OCI-LY3 (cell line): ENCODE data around the gene THOP1.

Source experiments
- H2AFZ ChIP-seq: fragments of 200-600, 300-600 bp; shearing (Covaris generic); 2 replicates; pipeline ENCODE4 v1.6.0; 2014; ENCODE audit warnings: antibody characterized with exemption, low read depth, low read length
- H3K27ac ChIP-seq: fragments of 200-600, 300-600 bp; sonication (generic); 2 replicates; pipeline ENCODE4 v1.5.1; 2014; ENCODE audit warnings: mild to moderate bottlenecking, low read length, moderate library complexity, mixed read lengths
- H3K27me3 ChIP-seq: fragments of 200-600, 300-600 bp; sonication (generic); 2 replicates; pipeline ENCODE4 v1.6.1; 2014; ENCODE audit warnings: low read depth, low read length, mixed read lengths
- H3K36me3 ChIP-seq: fragments of 200-600, 300-600 bp; sonication (generic); replicated peaks from 2 replicates; pipeline ENCODE3; 2014; ENCODE audit warnings: low read depth, low read length, mixed read lengths
- H3K4me1 ChIP-seq: fragments of 300-600, 200-600 bp; sonication (generic); 2 replicates; pipeline ENCODE4 v1.6.1; 2014; ENCODE audit warnings: low read length, mixed read lengths
- H3K4me2 ChIP-seq: fragments of 200-600, 300-600 bp; sonication (generic); 2 replicates; pipeline ENCODE4 v1.6.1; 2014; ENCODE audit warnings: low read length, mixed read lengths
- H3K4me3 ChIP-seq: fragments of 300-600, 200-600 bp; sonication (generic); 2 replicates; pipeline ENCODE4 v1.5.1; 2014; ENCODE audit warnings: antibody characterized with exemption, mild to moderate bottlenecking, low read length, moderate library complexity
- H3K79me2 ChIP-seq: fragments of 300-600, 200-600 bp; shearing (Covaris generic); 2 replicates; pipeline ENCODE4 v1.6.1; 2014; ENCODE audit warnings: mild to moderate bottlenecking, low read length, mixed read lengths
- H3K9ac ChIP-seq: fragments of 300-600, 200-600 bp; shearing (Covaris generic); 2 replicates; pipeline ENCODE4 v1.6.0; 2014; ENCODE audit warnings: mild to moderate bottlenecking, low read length, moderate library complexity
- H3K9me3 ChIP-seq: fragments of 200-600, 300-600 bp; shearing (Covaris generic); 2 replicates; pipeline ENCODE4 v1.6.1; 2014; ENCODE audit warnings: low read length, mixed read lengths; ENCODE audit not compliant: insufficient read depth
- H4K20me1 ChIP-seq: fragments of 200-600, 300-600 bp; sonication (generic); 2 replicates; pipeline ENCODE4 v1.6.1; 2016; ENCODE audit warnings: low read length, mixed read lengths; ENCODE audit not compliant: insufficient read depth
- CTCF ChIP-seq: fragments of 200-600, 300-600 bp; sonication (generic); IDR thresholded peaks from 2 replicates; pipeline ENCODE4 v1.5.1; 2014; ENCODE audit warnings: antibody characterized with exemption, low read length, low read depth
- EZH2phosphoT487 ChIP-seq: fragments of 200-600 bp; shearing (Covaris generic); IDR thresholded peaks from 2 replicates; pipeline ENCODE4 v1.6.1; 2018; ENCODE audit warnings: antibody characterized with exemption, mixed run types, low read depth

Gene THOP1

GRCh38 chr19:2795827-2796658, 10.7 kb downstream of the THOP1 start:
- Histone ChIP-seq H3K4me1 (no peaks in the 10 kb centered on the region), H3K27ac (no peak overlapping the region), H3K27me3 (no peaks in the 10 kb centered on the region)

GRCh38 chr19:2796659-2797266, 11.5 kb downstream of the THOP1 start:
- peaks cover 10% of the 10 kb centered on the region for H4K20me1 ChIP-seq
- TF ChIP-seq EZH2phosphoT487 (no peak), CTCF (no peak)
- no peaks in the 10 kb centered on the region for H3K27me3 ChIP-seq
- no peak overlapping the region for H3K4me3 ChIP-seq
- H3K4me2 ChIP-seq = no peak overlapping the region
- no peak overlapping the region for H2AFZ ChIP-seq
- H3K27ac ChIP-seq = no peak overlapping the region
- peaks cover 33% of the 10 kb centered on the region; the same call in 1 of the 2 replicates for H3K79me2 ChIP-seq
- peaks cover 76% of the 10 kb centered on the region for H3K36me3 ChIP-seq
- H3K9me3 ChIP-seq = no peaks in the 10 kb centered on the region
- H3K4me1 ChIP-seq = no peaks in the 10 kb centered on the region
- H3K9ac ChIP-seq = no peak overlapping the region

More at GRCh38 chr19:2795827-2796658, 10.7 kb downstream of the THOP1 start:
- Histone ChIP-seq H3K4me2 (no peak overlapping the region), H3K36me3 (peaks cover 76% of the 10 kb centered on the region), H4K20me1 (peaks cover 8% of the 10 kb centered on the region), H3K9me3 (no peaks in the 10 kb centered on the region), H3K79me2 (peaks cover 33% of the 10 kb centered on the region), H3K4me3 (no peak overlapping the region), H2AFZ (no peak overlapping the region), H3K9ac (no peak overlapping the region)
- TF ChIP-seq CTCF = no peak
- no peak for TF ChIP-seq EZH2phosphoT487

GRCh38 chr19:2797280-2797679, 12.0 kb downstream of the THOP1 start:
- Histone ChIP-seq H3K4me1 (no peaks in the 10 kb centered on the region), H3K79me2 (peaks cover 32% of the 10 kb centered on the region; the same call in 1 of the 2 replicates), H3K4me2 (no peak overlapping the region), H3K27ac (no peak overlapping the region), H3K36me3 (peaks cover 77% of the 10 kb centered on the region), H3K9ac (no peak overlapping the region), H3K9me3 (no peaks in the 10 kb centered on the region), H2AFZ (no peak overlapping the region), H4K20me1 (peaks cover 10% of the 10 kb centered on the region), H3K27me3 (no peaks in the 10 kb centered on the region), H3K4me3 (no peak overlapping the region)
- TF ChIP-seq EZH2phosphoT487 (no peak), CTCF (no peak)

GRCh38 chr19:2798158-2798685, 12.9 kb downstream of the THOP1 start:
- H3K36me3 ChIP-seq = peaks cover 82% of the 10 kb centered on the region
- no peak overlapping the region for H3K9ac ChIP-seq
- no peak overlapping the region for H3K4me3 ChIP-seq
- H3K27ac ChIP-seq = no peak overlapping the region
- no peaks in the 10 kb centered on the region for H3K9me3 ChIP-seq
- H3K27me3 ChIP-seq = no peaks in the 10 kb centered on the region
- no peak overlapping the region for H2AFZ ChIP-seq
- H3K4me1 ChIP-seq = no peaks in the 10 kb centered on the region
- H4K20me1 ChIP-seq = peaks cover 10% of the 10 kb centered on the region
- H3K79me2 ChIP-seq = peaks cover 31% of the 10 kb centered on the region; the same call in 1 of the 2 replicates
- TF ChIP-seq EZH2phosphoT487 (no peak), CTCF (no peak)
- H3K4me2 ChIP-seq = no peak overlapping the region
